DND-41 (cell line): ENCODE results near the gene LETM1.

Source experiments
- ATAC-seq: fragments of 200-7000 bp; cut with Tn5 transposase; 3 replicates; pipeline ENCODE4 v1.9.1; 2021; ENCODE audit warnings: low read depth; ENCODE audit not compliant: insufficient read depth
- DNase-seq: peaks from one replicate; pipeline ENCODE4 v3.0.0-alpha.2; 2020
- H2AFZ ChIP-seq: 2 replicates; pipeline ENCODE4 v1.6.0; 2012; ENCODE audit warnings: low read depth, low read length
- H3K27ac ChIP-seq: 2 replicates; pipeline ENCODE4 v1.5.1; 2012; ENCODE audit warnings: low read length, inconsistent platforms
- H3K27me3 ChIP-seq: fragments of 200-600 bp; sonication (generic); 2 replicates; pipeline ENCODE4 v1.6.0; 2012; ENCODE audit warnings: low read length, mild to moderate bottlenecking, inconsistent platforms; ENCODE audit not compliant: insufficient read depth, poor library complexity
- H3K36me3 ChIP-seq: 2 replicates; pipeline ENCODE4 v1.5.1; 2012; ENCODE audit warnings: low read length, inconsistent platforms; ENCODE audit not compliant: insufficient read depth
- H3K4me1 ChIP-seq: 2 replicates; pipeline ENCODE4 v1.5.1; 2012; ENCODE audit warnings: mild to moderate bottlenecking, low read length; ENCODE audit not compliant: insufficient read depth
- H3K4me2 ChIP-seq: 2 replicates; pipeline ENCODE4 v1.6.0; 2012; ENCODE audit warnings: mild to moderate bottlenecking, moderate library complexity, low read length, inconsistent platforms; ENCODE audit not compliant: insufficient read depth
- H3K4me3 ChIP-seq, 2 experiments: fragments of 200-600 bp in 1 of 2; shearing (Covaris generic) in 1 of 2; 2 replicates each; pipeline ENCODE4 v1.5.1; 2012 to 2016; ENCODE audit warnings: inconsistent platforms in 2 of 2, low read length in 2 of 2, mild to moderate bottlenecking in 2 of 2, low read depth in 1 of 2, moderate library complexity in 1 of 2
- H3K79me2 ChIP-seq: 2 replicates; pipeline ENCODE4 v1.6.0; 2012; ENCODE audit warnings: low read length, inconsistent platforms; ENCODE audit not compliant: insufficient read depth
- H3K9ac ChIP-seq: 2 replicates; pipeline ENCODE4 v1.6.0; 2012; ENCODE audit warnings: low read depth, mild to moderate bottlenecking, inconsistent platforms, low read length, moderate library complexity
- H3K9me3 ChIP-seq: 2 replicates; pipeline ENCODE4 v1.5.1; 2012; ENCODE audit warnings: low read length, moderate library complexity, mild to moderate bottlenecking, inconsistent platforms; ENCODE audit not compliant: insufficient read depth, severe bottlenecking
- H4K20me1 ChIP-seq: 2 replicates; pipeline ENCODE4 v1.6.0; 2012; ENCODE audit warnings: low read length; ENCODE audit not compliant: insufficient read depth
- EZH2 ChIP-seq: IDR thresholded peaks from 3 replicates; pipeline ENCODE4 v1.6.1; 2012; ENCODE audit warnings: borderline replicate concordance, low read depth, mild to moderate bottlenecking, moderate library complexity, low read length, inconsistent platforms; ENCODE audit not compliant: severe bottlenecking
- TF ChIP-seq, protein P1 (sequence below): IDR thresholded peaks from 2 replicates; pipeline ENCODE4 v1.5.1; 2012; ENCODE audit warnings: borderline replicate concordance, low read length, moderate library complexity, mild to moderate bottlenecking; ENCODE audit not compliant: poor library complexity, severe bottlenecking; ENCODE audit errors: extremely low read depth

Gene LETM1

DNA sequence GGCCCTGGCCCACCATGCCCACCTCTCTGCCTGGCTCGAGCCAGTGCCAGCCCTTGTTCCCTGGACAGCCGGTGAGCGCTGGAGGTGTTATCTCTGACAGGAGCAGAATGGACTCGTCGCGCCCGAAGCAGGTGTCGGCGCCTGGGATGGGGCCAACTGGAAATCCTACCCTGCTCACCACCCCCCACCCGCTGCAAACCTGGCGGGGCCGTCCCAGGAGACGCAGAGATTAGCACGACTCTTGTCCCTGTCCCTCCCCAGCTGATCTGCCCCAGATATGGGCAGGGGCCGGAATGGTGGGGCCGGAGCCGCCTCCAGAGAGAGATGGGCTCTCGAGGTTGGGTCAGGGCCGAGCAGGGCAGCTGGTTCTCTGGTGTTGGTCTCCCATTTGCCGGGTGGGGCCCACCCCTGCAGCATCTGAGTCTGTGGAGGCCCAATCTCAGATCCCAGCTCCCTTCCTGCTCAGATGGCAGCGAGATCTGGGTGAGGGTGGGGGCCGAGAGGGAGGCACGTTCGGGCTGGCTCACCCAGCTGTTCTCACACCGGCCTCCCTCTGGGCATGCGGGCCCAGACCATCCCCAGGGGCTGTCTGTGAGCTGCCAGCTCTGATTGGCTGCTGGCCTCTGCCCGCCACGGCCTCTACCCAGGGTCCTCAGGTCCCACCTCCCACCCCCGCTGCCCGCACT lies 83.0 kb downstream of the LETM1 start:
- DNase-seq, result no peak
- Histone ChIP-seq H4K20me1 (peaks cover 5% of the 10 kb centered on the region; the same call in 1 of the 2 replicates), H3K9me3 (no peaks in the 10 kb centered on the region), H3K4me1 (no peaks in the 10 kb centered on the region), H3K79me2 (no peaks in the 10 kb centered on the region), H3K36me3 (no peaks in the 10 kb centered on the region), H3K4me3 (no peak overlapping the region), H3K27ac (no peak overlapping the region), H3K27me3 (no peaks in the 10 kb centered on the region), H3K9ac (no peak overlapping the region), H3K4me2 (no peak overlapping the region), H2AFZ (no peak overlapping the region)
- TF ChIP-seq, protein P1, sequence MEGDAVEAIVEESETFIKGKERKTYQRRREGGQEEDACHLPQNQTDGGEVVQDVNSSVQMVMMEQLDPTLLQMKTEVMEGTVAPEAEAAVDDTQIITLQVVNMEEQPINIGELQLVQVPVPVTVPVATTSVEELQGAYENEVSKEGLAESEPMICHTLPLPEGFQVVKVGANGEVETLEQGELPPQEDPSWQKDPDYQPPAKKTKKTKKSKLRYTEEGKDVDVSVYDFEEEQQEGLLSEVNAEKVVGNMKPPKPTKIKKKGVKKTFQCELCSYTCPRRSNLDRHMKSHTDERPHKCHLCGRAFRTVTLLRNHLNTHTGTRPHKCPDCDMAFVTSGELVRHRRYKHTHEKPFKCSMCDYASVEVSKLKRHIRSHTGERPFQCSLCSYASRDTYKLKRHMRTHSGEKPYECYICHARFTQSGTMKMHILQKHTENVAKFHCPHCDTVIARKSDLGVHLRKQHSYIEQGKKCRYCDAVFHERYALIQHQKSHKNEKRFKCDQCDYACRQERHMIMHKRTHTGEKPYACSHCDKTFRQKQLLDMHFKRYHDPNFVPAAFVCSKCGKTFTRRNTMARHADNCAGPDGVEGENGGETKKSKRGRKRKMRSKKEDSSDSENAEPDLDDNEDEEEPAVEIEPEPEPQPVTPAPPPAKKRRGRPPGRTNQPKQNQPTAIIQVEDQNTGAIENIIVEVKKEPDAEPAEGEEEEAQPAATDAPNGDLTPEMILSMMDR, result no peak
- no peak for TF ChIP-seq EZH2
- no peak for ATAC-seq

DNA sequence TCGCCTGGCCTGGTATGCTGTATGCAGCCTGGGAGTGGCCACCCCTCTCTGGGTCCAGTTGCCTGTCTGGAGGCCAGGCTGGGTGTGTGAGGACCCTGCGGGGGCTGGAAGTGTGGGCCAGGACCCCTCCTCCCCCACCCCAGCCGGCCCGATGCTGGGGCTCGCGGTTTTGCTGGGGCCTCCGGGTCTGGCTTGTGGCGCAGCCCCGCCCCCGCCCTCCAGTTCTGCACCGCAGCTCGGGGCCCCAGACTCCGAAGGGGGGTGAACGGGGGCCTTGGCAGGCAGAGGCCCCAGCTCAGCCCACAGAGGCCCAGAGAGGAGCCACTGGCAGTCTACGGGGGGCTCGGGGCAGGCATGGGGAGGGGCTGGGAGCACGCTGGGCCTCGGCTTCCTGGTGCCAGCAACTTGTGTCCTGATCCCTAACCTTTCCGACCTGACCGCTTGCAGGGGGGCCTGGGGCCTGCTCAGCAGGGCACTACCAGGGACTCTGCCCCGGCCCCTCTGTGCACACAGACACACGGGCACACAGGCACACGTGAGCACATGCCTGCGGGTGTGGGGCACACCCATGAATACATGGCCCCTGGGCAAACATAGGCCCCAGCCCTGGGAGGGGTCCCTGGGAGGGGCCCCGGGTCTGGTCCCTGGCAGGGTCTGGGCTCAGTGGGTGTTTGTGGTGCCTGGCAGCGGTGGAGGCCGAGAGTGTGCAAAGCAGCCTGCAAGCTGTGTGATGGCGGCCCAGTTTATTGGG lies 84.2 kb downstream of the LETM1 start:
- Histone ChIP-seq H3K27ac (no peak overlapping the region), H3K4me1 (no peaks in the 10 kb centered on the region), H3K9ac (no peak overlapping the region), H3K4me2 (no peak overlapping the region), H3K36me3 (no peaks in the 10 kb centered on the region), H3K9me3 (no peaks in the 10 kb centered on the region), H3K4me3 (no peak overlapping the region), H3K27me3 (no peaks in the 10 kb centered on the region), H2AFZ (no peak overlapping the region), H3K79me2 (no peaks in the 10 kb centered on the region), H4K20me1 (peaks cover 5% of the 10 kb centered on the region; the same call in 1 of the 2 replicates)
- DNase-seq, result peak; percentile 61
- TF ChIP-seq EZH2, result no peak
- TF ChIP-seq, protein P1, result no peak
- peak; percentile 82 for ATAC-seq

DNA sequence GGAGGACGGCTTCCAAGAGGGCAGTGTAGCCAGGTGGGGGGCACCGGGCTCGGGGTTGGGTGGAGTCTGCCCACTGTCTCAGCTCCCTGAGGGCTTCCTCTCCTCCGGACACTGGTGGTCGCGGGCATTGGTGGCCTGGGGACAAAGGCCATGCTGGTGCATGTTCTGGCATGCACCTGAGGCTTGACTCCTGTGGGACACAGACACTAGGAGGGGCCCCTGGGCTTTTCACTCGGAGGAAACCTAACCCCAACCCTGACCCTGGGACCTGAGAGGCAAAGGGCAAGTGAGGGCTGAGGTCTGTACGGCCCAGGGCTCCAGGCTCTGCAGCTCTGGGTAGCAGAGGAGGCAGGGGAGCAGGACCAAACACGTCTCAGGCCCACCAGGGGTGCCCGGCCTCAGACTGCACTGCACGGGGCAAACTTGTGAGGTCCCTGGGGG lies 85.1 kb downstream of the LETM1 start:
- H3K4me2 ChIP-seq, result no peak overlapping the region
- ATAC-seq, result no peak
- no peak overlapping the region for H3K9ac ChIP-seq

More for the DNA sequence above, 85.1 kb downstream of the LETM1 start:
- H3K27me3 ChIP-seq, result no peaks in the 10 kb centered on the region
- H3K4me1 ChIP-seq, result no peaks in the 10 kb centered on the region
- no peaks in the 10 kb centered on the region for H3K36me3 ChIP-seq
- H3K27ac ChIP-seq, result no peak overlapping the region
- no peaks in the 10 kb centered on the region for H3K79me2 ChIP-seq
- H3K9me3 ChIP-seq, result no peaks in the 10 kb centered on the region
- DNase-seq, result no peak
- peaks cover 5% of the 10 kb centered on the region for H4K20me1 ChIP-seq
- no peak overlapping the region for H3K4me3 ChIP-seq
- no peak overlapping the region for H2AFZ ChIP-seq
- no peak for TF ChIP-seq EZH2
- TF ChIP-seq, protein P1, result no peak
